HAP-1 (cell line): ENCODE data around the gene DSTN.

Experiments
- DNase-seq, 2 experiments: peaks; one replicate each; pipeline ENCODE4 v3.0.0-alpha.2; 2016 to 2020; ENCODE audit warnings: low spot score in 2 of 2
- H3K27me3 ChIP-seq: fragments of 250-450 bp; sonication (Bioruptor Pico); 2 replicates; pipeline ENCODE4 v1.5.1; 2020; ENCODE audit warnings: low read depth, mild to moderate bottlenecking, moderate library complexity
- H3K36me3 ChIP-seq: fragments of 250-450 bp; sonication (Bioruptor Pico); replicated peaks from 2 replicates; pipeline ENCODE4 v1.5.1; 2020; ENCODE audit warnings: mild to moderate bottlenecking
- H3K4me1 ChIP-seq: fragments of 250-450 bp; sonication (Bioruptor Pico); 2 replicates; pipeline ENCODE4 v1.5.1; 2020; ENCODE audit warnings: mild to moderate bottlenecking
- H3K4me3 ChIP-seq: fragments of 250-450 bp; sonication (Bioruptor Pico); 2 replicates; pipeline ENCODE4 v1.5.1; 2020; ENCODE audit warnings: mild to moderate bottlenecking, moderate library complexity
- H3K9me3 ChIP-seq: fragments of 250-450 bp; sonication (Bioruptor Pico); 2 replicates; pipeline ENCODE4 v1.5.1; 2020; ENCODE audit warnings: mild to moderate bottlenecking, moderate library complexity
- in situ Hi-C: fragments of 300-500 bp; cut with MboI; formaldehyde crosslinking; loops from 3 replicates; pipeline ENCODE4 v1.14.3; 2020; ENCODE audit warnings: low sequenced_read_pairs, inconsistent platforms, mixed read lengths

Gene DSTN

GRCh38 chr20:17536944-17537444, 32.9 kb upstream of the DSTN start:
- in situ Hi-C loops = no loop called here
- peaks cover 10% of the 10 kb centered on the region for H3K4me1 ChIP-seq
- H3K4me3 ChIP-seq = no peak overlapping the region
- H3K9me3 ChIP-seq = no peaks in the 10 kb centered on the region; the same call in 1 of the 2 replicates
- no peaks in the 10 kb centered on the region for H3K36me3 ChIP-seq
- no peaks in the 10 kb centered on the region for H3K27me3 ChIP-seq
- DNase-seq = peak; percentile 81 to 82

GRCh38 chr20:17537959-17538358, 31.9 kb upstream of the DSTN start:
- in situ Hi-C loops = no loop called here
- Histone ChIP-seq H3K36me3 (no peaks in the 10 kb centered on the region), H3K9me3 (no peaks in the 10 kb centered on the region; the same call in 1 of the 2 replicates), H3K4me1 (peaks cover 10% of the 10 kb centered on the region; the same call in 1 of the 2 replicates), H3K4me3 (no peak overlapping the region), H3K27me3 (no peaks in the 10 kb centered on the region)
- no peak for DNase-seq

- Histone ChIP-seq H3K4me3 (no peak overlapping the region), H3K4me1 (peaks cover 3% of the 10 kb centered on the region; the same call in 1 of the 2 replicates), H3K27me3 (0 out of 2 replicates have a peak, but pooled peaks cover 5% of the 10 kb centered on the region), H3K9me3 (no peaks in the 10 kb centered on the region; the same call in 1 of the 2 replicates), H3K36me3 (no peaks in the 10 kb centered on the region)
- DNase-seq = no peak
- in situ Hi-C loops = no loop called here
Measured at GRCh38 chr20:17538517-17539170, 31.2 kb upstream of the DSTN start.

GRCh38 chr20:17541596-17541995, 28.3 kb upstream of the DSTN start:
- in situ Hi-C loops = loop anchor here (5.0 kb wide), 1 partner anchor 71 kb away; no protein-coding TSS in a partner anchor
- no peak overlapping the region for H3K4me3 ChIP-seq
- no peaks in the 10 kb centered on the region for H3K36me3 ChIP-seq
- 0 out of 2 replicates have a peak, but pooled peaks cover 5% of the 10 kb centered on the region for H3K27me3 ChIP-seq
- no peaks in the 10 kb centered on the region; the same call in 1 of the 2 replicates for H3K9me3 ChIP-seq
- no peaks in the 10 kb centered on the region for H3K4me1 ChIP-seq
- no peak for DNase-seq

GRCh38 chr20:17541996-17542395, 27.9 kb upstream of the DSTN start:
- Histone ChIP-seq H3K36me3 (no peaks in the 10 kb centered on the region), H3K27me3 (0 out of 2 replicates have a peak, but pooled peaks cover 5% of the 10 kb centered on the region), H3K4me3 (no peak overlapping the region), H3K9me3 (no peaks in the 10 kb centered on the region), H3K4me1 (no peaks in the 10 kb centered on the region)
- in situ Hi-C loops = loop anchor here (5.0 kb wide), 1 partner anchor 70 kb away; no protein-coding TSS in a partner anchor
- no peak for DNase-seq

- DNase-seq = no peak
- no peaks in the 10 kb centered on the region for H3K4me1 ChIP-seq
- in situ Hi-C loops = loop anchor here (5.0 kb wide), 1 partner anchor 70 kb away; no protein-coding TSS in a partner anchor
- no peaks in the 10 kb centered on the region for H3K36me3 ChIP-seq
- no peak overlapping the region for H3K4me3 ChIP-seq
- H3K27me3 ChIP-seq = 0 out of 2 replicates have a peak, but pooled peaks cover 5% of the 10 kb centered on the region
- no peaks in the 10 kb centered on the region for H3K9me3 ChIP-seq
Measured at GRCh38 chr20:17542481-17542880, 27.4 kb upstream of the DSTN start.

- no peak overlapping the region for H3K4me3 ChIP-seq
- H3K4me1 ChIP-seq = no peaks in the 10 kb centered on the region
- H3K36me3 ChIP-seq = no peaks in the 10 kb centered on the region
- H3K27me3 ChIP-seq = 0 out of 2 replicates have a peak, but pooled peaks cover 5% of the 10 kb centered on the region
- DNase-seq = no peak
- in situ Hi-C loops = loop anchor here (5.0 kb wide), 1 partner anchor 69 kb away; no protein-coding TSS in a partner anchor
- H3K9me3 ChIP-seq = no peaks in the 10 kb centered on the region
Measured at GRCh38 chr20:17542993-17543412, 26.9 kb upstream of the DSTN start.

- H3K36me3 ChIP-seq = no peaks in the 10 kb centered on the region
- no peak overlapping the region for H3K4me3 ChIP-seq
- H3K4me1 ChIP-seq = no peaks in the 10 kb centered on the region
- DNase-seq = no peak
- in situ Hi-C loops = loop anchor here (5.0 kb wide), 1 partner anchor 69 kb away; no protein-coding TSS in a partner anchor
- H3K27me3 ChIP-seq = 0 out of 2 replicates have a peak, but pooled peaks cover 5% of the 10 kb centered on the region
- H3K9me3 ChIP-seq = no peaks in the 10 kb centered on the region
Measured at GRCh38 chr20:17543531-17544131, 26.2 kb upstream of the DSTN start.

- H3K27me3 ChIP-seq = 0 out of 2 replicates have a peak, but pooled peaks cover 5% of the 10 kb centered on the region
- H3K9me3 ChIP-seq = no peaks in the 10 kb centered on the region
- H3K4me1 ChIP-seq = no peaks in the 10 kb centered on the region
- H3K36me3 ChIP-seq = no peaks in the 10 kb centered on the region
- no peak overlapping the region for H3K4me3 ChIP-seq
- no peak for DNase-seq
- in situ Hi-C loops = no loop called here
Measured at GRCh38 chr20:17545127-17545526, 24.7 kb upstream of the DSTN start.

- in situ Hi-C loops = no loop called here
- Histone ChIP-seq H3K4me1 (no peaks in the 10 kb centered on the region), H3K27me3 (no peaks in the 10 kb centered on the region), H3K36me3 (no peaks in the 10 kb centered on the region), H3K9me3 (no peaks in the 10 kb centered on the region), H3K4me3 (no peak overlapping the region)
- DNase-seq = no peak
Measured at GRCh38 chr20:17549131-17549530, 20.7 kb upstream of the DSTN start.

GRCh38 chr20:17555106-17555505, 14.8 kb upstream of the DSTN start:
- Histone ChIP-seq H3K27me3 (no peaks in the 10 kb centered on the region), H3K9me3 (no peaks in the 10 kb centered on the region), H3K4me1 (no peaks in the 10 kb centered on the region), H3K4me3 (no peak overlapping the region), H3K36me3 (no peaks in the 10 kb centered on the region)
- DNase-seq = no peak
- in situ Hi-C loops = no loop called here

GRCh38 chr20:17556837-17557674, 12.8 kb upstream of the DSTN start:
- in situ Hi-C loops = no loop called here
- no peaks in the 10 kb centered on the region for H3K4me1 ChIP-seq
- H3K4me3 ChIP-seq = no peak overlapping the region
- H3K27me3 ChIP-seq = no peaks in the 10 kb centered on the region
- H3K9me3 ChIP-seq = no peaks in the 10 kb centered on the region
- no peak for DNase-seq
- no peaks in the 10 kb centered on the region for H3K36me3 ChIP-seq

GRCh38 chr20:17557675-17558006, 12.2 kb upstream of the DSTN start:
- Histone ChIP-seq H3K4me3 (no peak overlapping the region), H3K9me3 (no peaks in the 10 kb centered on the region), H3K27me3 (no peaks in the 10 kb centered on the region), H3K4me1 (no peaks in the 10 kb centered on the region), H3K36me3 (no peaks in the 10 kb centered on the region)
- DNase-seq = no peak
- in situ Hi-C loops = no loop called here
